HG03575 (cell line): Measurements from ENCODE around the gene ANO9.
"Not testable (repeated sequence)": the region's sequence is repeated elsewhere in the genome, so short reads cannot be mapped to it uniquely, and the experiment has no call there.

Experiments used
- ATAC-seq: cut with Tn5 transposase; IDR thresholded peaks from one replicate; pipeline ENCODE4 v1.9.1; 2021; ENCODE audit not compliant: unreplicated experiment, insufficient number of reproducible peaks, low FRiP score; ENCODE audit errors: extremely low read depth

Gene ANO9

DNA sequence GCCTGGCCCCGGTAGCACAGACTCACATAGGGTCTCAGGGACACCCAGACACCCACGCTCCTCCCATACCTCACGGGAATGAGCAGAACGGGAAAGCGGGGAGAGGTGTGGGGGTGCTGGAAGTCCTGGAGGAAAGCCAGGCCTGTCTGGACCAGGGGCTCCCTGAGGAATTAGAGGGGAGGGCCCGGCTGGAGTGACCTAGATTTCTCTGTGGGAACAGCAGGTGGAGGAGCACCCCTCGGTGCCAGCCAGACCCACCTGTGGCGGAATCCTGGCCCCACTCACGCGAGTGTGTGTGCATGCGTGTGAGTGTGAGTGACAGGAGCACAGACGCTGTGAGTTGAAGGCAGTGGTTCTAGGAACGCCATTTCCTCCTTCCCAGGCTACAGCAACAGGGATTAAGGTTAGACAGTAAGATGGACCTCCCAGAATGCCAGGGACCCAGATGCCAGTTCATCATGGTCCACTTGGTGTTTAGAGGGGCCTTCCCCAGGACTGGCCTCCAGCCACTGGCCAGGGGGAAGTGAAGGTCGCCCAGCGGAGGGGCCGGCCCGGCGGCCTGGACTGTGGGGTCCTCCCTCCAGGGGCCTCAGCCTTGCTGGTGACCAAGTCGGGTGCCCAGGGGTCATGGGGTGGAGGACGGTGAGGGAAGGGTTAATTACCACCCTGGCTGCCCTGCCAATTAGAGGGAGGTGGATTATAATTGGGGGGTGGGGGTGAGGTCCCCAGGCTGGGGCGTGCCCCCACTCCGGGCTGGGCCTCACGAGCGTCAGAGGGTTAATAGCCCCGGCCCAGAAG, 46.8 kb downstream of the ANO9 start:
- ATAC-seq: no peak

DNA sequence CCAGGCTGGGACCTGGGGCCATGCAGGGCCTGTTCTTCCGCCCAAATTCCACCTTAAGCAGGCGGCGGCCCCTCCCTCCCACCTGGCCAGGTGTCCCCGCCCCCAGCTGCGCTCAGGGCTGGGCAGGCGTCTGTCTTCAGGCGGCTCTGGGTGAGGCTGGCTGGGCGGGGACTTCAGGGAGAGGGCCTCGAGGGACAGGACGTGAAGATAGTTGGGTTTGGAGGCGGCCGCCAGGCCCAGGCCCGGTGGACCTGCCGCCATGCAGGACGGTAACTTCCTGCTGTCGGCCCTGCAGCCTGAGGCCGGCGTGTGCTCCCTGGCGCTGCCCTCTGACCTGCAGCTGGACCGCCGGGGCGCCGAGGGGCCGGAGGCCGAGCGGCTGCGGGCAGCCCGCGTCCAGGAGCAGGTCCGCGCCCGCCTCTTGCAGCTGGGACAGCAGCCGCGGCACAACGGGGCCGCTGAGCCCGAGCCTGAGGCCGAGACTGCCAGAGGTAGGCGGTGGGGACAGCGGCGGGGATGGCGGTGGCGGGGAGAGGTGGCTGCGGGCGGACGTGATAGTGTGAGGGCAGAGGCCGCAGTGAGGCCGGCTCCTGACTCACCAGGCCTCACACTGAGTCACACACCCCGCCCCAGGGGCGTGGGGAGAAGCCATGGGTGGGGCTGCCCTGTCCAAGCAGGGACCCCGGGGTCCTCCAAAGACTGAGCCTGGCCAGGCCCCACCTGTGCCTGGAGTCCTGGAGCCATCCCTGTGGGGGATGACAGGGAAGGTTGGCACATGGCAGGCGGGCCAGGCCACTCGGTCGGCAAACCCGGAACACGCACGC, 47.6 kb downstream of the ANO9 start, which contains the start of gene PKP3:
PKP3 (plus strand) TSS at position 176 of the 824 bp plus-strand sequence; CDS start at position 260, 84 bp downstream.
- no peak for ATAC-seq

DNA sequence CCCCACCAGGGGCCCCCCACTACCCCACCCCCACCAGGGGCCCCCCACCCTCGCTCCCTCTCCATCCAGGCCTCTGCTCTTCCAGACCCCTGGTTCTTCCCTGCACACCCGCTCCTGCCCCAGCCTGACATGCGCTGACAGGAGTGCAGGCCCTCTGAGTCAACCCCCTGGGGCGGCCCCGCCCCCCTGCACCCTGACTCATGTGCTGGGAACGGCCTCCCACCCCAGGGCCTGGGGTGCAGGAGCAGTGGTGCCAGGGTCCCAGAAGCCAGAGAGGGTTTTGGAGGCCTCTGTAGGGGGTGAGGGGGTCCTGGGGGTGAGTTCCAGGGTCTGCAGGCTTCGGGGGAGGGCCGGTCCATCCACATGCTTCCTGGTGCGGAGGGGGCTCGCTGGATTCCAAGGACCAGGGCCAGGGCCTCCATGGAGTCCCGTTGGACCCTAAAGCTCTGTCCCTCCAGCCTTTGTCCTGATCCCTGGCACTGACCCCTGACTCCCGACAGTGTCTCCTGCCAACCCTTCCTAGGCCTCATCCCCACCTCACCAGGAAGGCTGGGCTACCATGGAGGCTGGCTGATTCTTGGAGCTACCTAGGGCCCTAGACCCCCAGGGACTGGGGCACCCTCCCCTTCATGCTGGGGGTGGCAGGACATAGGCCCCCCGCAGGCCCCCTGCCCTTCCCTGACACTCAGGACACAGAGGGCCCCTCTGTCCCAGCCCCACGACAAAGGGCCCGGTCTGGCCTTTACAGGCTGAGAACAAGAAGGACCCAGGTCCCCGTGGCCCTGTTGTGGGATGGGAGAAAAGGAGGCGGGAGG, 48.4 kb downstream of the ANO9 start:
- no peak for ATAC-seq

DNA sequence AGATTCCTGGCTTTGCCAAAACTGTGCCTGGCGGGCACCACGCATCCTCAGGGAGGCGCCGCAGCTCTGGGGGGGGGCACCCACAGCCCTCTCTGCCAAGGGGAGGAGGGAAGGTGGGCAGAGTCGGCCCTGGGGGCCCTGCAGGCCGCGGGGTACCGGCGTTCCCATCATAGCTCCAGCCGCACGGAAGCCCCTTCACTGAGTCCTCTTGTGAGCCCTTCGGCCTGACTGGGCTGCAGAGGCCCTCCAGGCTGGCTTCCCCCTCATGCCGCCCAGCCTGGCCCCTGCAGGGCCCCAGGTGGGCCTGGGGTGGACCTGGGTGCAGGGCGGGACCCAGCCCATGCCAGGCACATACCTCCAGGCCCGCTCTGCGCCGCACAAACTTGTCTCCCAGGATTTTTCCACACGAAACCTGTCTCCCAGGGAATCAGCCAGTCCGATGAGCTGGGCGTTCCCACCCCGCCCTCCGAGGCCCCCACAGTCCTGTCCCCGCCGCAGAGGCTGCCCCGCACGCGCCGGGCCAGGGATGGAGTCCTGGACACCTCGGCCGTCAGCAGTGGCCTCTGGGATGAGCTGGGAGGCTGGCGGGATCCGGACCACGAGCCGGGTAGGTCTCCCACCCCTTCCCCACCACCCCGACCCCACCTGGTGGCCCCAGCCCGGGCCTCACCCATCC, 49.6 kb downstream of the ANO9 start:
- ATAC-seq: no peak

DNA sequence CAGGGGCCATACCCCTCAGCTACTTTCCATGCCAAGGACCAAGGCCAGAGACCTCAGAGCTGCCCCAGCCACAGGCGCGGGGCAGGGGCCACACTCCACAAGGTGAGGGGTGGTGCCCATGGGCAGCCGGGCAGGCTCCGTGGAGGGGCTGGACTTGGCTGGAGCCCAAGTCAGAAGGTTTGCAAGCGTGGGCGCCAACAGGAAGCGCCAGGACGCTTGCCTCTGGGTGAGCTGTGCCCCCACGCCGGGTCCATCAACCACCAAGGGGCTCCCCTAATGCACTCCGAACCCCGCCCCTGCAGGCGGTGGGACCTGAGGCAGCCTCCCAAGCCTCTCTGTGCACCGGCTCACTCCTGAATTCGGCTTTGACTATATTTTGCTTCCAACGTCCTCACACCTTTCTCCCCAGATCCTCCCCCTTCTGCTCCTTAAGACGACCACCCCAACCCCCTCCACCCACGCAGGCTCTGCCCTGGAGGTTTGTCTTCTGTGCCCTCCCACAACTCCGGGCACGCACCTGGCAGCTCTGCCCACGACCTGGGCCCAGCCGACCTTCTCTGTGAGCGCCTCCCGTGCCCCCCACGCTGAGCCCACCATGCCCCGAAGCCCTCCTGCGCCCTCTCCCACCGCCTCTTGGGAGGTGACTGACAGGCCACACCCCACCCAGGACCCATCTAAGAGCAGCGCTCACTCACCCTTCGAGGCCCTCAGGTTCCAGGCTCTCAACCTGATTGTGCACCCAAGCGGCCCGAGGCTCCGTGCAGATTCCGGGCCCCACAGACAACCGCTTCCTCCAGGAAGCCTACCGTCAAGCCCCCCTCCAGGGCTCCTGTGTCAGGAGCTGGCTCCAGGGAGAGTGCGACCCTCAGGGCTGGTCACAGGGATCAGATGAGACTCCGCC, 50.4 kb downstream of the ANO9 start:
- ATAC-seq: no peak

DNA sequence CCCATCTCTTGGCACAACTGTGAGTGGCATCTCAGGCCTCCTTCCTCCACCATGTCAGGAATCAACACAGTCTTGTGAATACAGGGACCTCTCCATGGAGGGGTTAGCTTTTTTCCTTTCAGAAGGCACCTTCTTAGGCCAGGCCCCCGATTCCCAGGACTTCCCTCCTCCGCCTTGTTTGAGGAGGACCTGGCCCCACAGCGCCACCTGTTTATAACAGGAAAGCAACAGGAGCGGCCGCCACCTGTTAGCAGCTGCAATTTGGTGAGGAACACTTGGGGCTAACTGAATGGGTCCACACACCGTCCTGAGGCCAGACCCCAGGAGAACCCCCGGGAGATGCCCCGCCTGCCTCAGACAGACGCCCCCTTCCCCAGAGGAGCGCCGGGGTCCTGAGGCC, 51.6 kb downstream of the ANO9 start:
- ATAC-seq: no peak

DNA sequence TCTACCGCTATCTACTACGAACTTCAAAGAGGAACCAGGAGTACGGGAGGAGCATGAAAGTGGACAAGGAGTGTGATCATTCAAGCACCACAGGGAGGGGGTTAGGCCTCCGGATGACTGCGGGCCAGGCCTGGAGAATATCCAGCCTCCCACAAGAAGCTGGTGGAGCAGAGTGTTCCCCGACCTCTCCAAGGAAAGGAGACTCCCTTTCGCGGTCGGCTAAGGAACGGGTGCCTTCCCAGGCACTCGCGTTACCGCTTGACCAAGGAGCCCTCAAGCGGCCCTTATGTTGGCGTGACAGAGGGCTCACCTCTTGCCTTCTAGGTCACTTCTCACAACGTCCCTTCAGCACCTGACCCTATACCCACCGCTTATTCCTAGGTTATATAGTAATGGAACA, 52.4 kb downstream of the ANO9 start:
- ATAC-seq: not testable (repeated sequence)

DNA sequence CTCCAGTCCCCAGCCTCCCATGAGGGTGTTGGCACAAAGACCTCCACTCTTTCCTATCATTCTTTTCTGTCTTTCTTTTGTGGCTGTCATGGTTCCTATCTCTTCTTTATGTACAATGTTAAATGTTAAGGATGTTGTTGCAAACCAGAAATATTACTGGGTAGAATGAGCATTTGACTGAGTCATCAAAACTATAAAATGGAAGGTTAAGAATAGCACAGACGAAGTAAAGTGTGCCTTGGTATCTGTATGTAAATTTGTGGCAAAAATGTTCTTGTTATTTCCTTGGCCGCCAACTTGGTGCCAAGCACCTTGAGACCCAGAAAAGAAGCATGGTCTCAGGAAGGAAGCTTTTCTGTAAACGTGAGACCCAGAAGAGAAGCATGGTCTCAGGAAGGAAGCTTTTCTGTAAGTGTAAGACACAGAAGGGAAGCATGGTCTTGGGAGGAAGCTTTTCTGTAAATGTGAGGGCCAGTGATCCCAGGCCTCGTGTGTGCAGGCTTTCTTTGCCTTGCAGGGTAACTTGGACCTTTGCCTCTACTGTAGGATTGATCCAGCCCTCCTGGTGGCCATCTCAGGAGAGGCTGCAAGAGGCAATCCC, 54.5 kb downstream of the ANO9 start:
- no peak for ATAC-seq

DNA sequence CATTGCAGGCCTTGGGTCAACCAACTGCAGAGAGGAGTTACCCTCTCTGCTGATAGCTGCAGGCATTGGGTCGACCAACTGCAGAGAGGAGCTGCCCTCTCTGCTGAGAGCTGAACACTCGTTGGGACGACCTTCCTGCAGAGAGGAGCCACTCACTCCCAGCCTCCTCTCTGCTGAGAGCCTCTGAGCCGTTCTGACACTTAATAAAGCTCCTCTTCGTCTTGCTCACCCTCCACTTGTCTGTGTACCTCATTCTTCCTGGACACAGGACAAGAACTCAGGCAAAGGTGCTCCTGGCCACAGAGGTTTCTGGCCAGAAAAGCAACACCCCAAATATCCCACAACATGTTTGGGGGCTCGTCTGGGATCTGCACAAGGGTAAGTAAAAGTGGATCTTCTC, 55.3 kb downstream of the ANO9 start:
- no peak for ATAC-seq

DNA sequence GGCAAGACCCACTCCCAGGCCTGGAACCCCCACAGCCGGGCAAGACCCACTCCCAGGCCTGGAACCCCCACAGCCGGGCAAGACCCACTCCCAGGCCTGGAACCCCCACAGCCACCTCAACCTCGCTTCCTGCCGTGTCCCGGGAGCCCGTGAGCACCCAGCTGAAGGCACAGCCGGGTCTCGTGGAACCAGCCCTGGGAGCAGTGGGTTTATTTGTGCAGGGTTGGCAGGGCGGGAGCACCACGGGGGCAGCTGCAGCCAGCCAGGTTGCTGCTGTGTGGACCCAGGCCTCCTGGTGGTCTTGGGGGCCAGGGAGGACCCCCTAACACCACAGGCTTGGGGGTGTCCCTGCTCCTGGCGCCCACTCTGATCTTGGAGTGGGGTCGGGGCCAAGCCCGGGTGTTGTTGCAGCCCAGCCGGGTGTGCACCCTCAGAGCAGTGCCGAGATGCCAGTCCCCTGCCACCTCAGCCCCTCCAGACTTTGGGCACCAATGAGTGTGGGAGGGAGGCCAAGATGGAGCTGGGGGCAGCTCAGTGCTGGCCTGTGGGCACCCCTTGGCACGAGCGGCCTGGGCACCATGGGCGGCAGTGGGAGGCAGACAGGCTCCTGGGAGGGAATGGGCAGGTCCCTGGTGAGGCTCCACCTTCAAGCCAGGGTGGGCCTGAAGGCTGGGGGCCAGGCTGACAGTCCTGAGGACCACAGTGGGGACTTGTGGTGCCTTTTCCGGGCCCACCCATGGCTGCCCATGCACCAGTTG, 56.0 kb downstream of the ANO9 start:
- ATAC-seq: no peak

DNA sequence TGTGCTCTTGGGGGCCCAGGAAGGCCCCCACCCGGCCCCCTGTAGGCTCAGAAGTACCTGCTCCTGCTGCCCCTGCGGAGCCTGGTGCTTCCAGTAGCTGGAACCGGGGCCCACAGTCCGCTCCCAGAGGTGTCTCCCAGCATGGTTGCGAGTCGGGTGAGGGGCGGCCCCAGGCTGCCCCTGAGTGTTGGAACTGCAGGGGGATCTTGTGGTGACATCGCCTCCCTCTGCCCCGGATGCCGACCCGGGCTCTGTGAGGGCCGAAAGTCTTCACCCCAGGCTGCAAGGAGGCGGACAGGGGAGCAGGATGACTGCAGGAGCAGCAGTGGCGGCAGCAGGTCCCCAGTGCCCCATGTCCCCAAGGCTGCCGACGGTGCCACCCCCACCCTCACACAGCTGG, 57.3 kb downstream of the ANO9 start:
- no peak for ATAC-seq

DNA sequence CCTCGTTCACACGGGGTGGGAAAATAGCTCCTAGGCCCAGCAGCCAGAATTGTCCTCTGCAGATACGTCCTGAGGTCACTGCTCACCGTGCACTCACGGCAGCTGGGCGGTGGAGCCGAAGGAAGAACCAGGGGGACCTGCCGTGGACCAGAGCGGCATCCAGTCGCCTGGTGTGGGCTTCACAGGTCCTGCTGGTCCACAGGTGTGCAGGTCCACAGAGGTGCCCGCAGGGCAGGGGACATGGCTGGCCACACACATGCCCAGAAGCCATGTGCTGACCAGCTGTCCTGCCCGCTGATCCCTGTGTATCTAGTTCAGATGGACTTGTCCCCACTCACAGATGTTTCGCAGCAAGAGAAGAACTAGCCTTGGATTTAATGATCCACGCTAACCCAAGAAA, 58.4 kb downstream of the ANO9 start:
- no peak for ATAC-seq

DNA sequence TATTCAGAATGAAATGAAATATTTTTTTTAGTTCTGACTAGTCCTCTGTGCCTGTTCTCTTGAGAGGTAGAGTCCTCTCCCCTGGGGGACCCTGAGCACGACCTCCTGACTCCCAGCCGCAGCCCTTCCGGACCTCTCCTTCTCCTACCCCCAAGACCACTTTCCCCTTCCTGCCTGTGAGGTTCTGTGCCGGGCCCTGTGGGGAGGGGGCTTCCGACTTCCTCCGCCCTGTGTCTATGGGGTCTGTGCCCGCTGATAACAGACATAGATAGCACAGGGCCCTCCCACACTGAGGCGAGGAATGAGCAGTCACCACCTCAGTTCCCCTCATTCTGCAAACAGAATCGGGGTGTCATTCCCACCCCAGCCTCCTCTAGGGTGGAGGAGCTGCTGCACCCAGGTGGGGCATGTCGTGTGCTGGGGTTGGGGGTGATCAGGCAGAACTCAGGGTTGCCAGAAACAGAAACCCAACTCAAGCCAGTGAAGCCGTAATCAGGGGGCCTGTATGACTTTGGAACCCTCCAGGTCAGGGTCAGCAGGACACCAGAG, 59.7 kb downstream of the ANO9 start:
- no peak for ATAC-seq

DNA sequence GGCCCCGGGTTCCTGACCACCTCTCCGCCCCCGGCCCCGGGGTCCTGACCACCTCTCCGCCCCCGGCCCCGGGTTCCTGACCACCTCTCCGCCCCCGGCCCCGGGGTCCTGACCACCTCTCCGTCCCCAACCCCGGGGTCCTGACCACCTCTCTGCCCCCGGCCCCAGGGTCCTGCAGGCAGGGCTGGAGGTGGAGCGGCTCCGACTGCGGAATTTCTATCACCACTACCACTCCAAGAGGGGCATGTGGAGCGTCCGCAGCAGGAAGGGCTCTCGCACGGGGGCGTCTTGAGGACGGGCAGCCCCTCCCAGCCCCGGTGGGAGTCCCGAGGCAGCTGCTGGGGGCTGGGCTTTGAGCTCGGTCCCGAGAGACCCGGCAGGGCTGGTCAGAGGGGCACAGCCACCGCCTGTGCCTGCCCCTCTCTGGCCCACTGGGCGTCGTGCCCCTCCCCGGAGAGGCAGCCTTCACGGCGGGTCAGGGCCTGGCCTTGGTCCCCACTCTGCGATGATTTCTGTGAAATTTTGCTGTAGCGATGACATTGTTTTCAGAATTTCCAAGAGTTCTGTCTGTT, 60.2 kb downstream of the ANO9 start:
- no peak for ATAC-seq

DNA sequence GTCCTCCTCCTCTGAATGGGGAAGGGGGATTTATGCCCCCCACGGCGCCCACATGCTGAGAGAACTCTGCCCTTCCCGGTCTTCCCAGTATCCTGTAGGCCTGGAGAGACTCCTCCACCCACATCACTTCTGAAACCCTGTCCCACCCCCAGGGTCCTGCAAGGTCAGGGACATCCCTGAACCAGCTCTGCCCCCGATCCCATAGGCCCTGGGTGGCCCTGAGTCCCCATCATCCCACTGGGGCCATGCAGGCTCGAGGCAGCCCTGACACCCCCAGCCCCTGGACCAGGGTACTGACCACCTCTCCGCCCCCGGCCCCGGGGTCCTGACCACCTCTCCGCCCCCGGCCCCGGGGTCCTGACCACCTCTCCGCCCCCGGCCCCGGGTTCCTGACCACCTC, 60.8 kb downstream of the ANO9 start:
- no peak for ATAC-seq

DNA sequence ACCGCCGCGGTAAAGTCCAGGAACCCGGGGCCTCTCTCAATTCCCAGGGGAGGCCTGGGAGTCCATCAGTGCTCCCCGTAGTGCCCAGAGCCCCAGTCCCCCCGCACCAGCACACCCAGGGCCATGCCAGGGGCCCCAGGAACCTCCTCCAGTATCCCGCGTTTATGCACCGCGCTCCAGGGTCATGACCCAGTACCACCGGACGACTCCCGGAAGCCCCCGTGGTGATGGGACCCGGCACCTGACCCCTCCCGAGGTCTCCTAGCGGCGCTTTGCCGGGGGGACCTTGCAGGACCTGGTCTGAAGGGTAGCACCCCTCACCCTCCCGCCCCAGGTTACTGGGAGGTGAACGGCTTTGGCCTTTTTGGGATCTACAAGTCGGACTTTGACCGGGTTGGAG, 61.3 kb downstream of the ANO9 start:
- ATAC-seq: no peak
